Activated gamma-delta T cell treated with anti-CD3 and anti-CD28 coated beads, Interleukin-2, amount 50 U/mL, for 16 hours (primary cell): Measurements from ENCODE around the gene MISP.

Experiments
- DNase-seq: peaks from one replicate; pipeline ENCODE4 v3.0.0-alpha.2; 2020; ENCODE audit warnings: low read depth

MISP gene

GRCh38 chr19:772730-773436 is 22.0 kb downstream of the MISP start:
- no peak for DNase-seq

GRCh38 chr19:776549-776948 is 25.6 kb downstream of the MISP start:
- DNase-seq: no peak

- DNase-seq: no peak
Observed at GRCh38 chr19:778910-779653, 28.2 kb downstream of the MISP start.

DNA sequence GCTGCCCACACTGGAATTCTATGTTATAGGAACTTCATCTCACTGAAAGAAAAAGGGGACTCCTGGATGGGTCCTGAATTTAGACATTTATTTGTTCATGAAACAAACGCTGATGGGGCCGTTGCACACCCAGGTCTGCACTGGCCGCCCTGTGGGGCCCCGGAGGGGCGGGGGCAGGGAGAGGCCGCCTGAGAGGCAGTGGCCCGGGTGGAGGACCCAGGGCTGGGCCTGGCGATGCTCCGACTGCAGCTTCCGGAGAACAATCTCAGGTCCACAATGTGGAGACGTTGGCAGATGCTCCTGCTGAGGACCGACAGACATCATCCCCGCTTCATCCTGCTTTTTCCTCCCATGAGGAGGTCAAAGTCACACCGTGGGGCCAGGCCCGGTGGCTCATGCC is 30.0 kb downstream of the MISP start:
- DNase-seq: no peak

DNA sequence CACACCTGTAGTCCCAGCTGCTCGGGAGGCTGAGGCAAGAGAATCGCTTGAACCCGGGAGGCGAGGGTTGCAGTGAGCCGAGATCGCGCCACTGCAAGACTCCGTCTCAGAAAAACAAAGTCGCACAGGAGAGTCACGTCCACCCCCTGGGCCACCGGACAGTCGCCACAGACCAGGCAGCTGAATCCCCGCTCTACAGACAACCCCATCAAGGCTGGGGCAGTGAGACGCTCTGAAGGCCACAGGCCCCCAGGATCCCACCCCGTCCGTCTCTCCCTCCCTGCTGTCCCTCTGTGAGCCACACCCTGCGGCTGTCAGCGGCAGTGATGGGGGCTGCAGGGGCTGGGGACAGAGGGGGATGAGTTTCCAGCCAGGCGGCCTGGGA is 30.9 kb downstream of the MISP start:
- no peak for DNase-seq

DNA sequence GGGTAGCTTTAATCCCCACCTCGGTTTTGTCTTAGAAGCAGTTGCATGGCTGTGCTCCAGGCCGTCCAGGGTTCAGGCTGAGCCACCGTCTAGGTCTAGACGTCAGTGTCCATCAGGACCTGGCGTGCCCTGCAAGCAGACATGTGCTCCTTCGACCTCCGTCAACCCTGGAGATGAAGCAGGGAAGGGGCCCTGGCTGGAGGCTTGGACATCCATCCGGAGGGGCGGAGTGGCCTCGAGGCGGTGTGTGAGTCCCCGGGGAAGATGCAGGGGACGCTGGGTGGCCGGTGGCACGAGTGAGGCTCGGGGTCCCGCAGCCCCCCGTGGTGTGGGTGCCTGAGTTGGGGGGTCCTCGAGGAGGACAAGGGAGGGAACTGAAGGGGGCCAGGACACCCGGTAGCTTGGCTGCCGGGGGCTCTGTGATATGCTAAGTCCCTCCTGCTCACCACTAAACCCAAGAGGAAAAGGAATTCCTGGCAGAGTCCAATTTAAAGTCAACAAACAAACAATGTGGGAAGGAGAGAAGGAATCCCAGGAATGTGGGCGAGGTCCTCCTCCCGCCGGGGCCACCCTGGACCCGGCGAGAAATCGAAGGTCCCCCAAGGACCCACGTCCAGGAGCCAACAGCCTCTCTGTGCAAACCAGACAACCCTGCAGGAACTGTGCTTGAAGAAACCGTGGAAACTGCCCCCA is 31.4 kb downstream of the MISP start:
- no peak for DNase-seq

GRCh38 chr19:782878-783668 is 32.2 kb downstream of the MISP start:
- no peak for DNase-seq

DNA sequence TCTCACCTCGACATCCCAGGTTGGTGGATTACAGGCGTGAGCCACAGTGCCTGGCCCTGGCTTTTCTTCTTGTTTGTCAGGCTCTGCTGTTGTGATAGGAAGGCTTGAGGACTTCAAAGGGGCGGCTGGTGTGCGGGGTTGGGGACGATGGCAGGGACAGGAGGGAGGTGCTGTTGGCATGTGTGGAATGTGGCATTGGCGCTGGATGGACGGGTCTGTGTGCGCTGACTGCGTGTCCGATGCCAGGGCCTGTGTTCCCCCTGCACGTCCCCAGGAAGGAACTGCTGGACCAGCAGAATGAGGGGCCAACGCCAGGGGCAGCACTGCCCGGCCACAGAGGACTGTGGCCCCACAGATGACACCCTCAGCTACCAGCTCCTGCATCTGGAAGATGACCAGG is 33.6 kb downstream of the MISP start:
- no peak for DNase-seq

GRCh38 chr19:787536-787935 is 36.6 kb downstream of the MISP start:
- no peak for DNase-seq

GRCh38 chr19:788686-788982 is 37.7 kb downstream of the MISP start:
- DNase-seq: no peak

GRCh38 chr19:788983-789700 is 38.2 kb downstream of the MISP start:
- DNase-seq: no peak

- no peak for DNase-seq
Observed at GRCh38 chr19:789701-790060, 38.8 kb downstream of the MISP start.

- no peak for DNase-seq
Observed at GRCh38 chr19:791007-791566, 40.2 kb downstream of the MISP start.

DNA sequence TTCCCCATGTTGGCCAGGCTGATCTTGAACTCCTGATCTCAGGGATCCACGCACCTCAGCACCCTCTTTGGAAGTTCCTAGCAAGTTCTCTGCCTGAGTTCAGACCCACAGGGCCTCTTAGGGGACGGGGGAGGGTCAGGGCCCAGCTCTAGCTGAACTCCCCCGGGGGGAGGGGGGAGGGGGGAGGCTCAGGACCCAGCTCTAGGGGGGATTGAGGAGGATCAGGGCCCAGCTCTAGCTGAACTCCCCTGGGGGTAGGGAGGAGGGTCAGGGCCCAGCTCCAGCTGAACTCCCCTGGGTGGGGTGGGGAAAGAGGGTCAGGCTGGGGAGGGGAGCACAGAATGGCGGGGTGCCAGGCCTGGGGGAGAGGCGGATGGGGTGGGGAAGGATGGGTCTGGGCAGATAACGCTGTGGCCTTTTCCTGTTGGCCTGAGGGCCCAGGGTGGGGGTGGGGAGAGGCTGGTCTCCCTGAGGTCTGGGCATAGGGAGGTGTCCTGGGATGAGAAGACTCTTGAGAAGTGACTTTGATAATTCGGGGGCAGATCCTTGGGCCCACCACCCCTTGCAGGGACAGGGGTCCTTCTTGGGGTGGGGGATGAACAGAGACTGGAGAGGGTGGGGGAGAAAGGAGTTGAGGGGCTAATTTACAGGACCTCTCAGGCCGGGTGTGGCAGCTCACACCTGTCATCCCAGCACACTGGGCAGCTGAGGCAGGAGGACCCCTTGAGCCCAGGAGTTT is 40.8 kb downstream of the MISP start:
- no peak for DNase-seq

DNA sequence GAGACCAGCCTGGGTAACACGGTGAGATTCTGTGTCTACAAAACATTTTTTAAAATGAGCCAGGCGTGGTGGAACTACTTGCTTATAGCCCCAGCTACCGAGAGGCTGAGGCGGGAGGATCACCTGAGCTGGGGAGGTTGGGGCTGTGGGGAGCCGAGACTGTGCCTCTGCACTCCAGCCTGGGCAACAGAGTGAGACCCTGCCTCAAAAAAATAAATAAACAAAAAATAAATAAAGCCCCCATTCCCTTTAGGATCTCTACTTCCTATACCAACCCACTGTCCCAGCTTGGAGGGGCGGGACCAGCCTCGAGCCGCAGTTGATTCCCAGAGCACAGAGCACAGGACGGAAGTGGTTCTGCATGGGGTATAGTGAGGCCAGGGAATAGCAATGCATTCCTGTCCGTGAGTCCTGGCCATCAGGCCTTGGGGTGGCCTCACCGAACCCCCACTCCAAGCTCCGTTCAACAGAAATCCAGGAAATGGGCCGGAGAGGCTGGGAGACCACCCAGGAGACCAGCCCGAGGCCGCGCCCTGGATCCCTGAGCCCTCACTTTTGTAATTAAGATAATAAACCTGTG is 41.5 kb downstream of the MISP start:
- no peak for DNase-seq

DNA sequence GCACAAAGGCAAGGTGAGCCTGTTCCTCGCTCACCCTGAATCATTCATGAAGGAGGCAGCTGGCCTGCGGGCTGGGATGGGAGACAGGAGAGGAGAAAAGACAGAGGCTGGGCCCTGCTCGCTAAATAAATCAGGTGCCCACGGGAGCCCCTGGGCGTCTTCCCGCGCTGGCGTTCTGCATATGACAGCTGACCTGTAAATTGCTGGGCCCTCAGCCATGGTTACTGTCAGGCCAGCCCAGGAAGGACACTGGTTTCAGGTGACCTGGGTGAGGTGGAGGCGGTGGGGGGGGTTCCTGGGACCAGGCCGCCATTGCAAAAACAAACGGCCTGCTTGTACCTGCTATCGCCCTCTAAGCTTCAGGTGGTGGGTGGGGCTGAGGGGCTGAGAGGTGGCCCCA is 42.9 kb downstream of the MISP start:
- no peak for DNase-seq

- no peak for DNase-seq
Observed at GRCh38 chr19:795073-795611, 44.2 kb downstream of the MISP start.

- no peak for DNase-seq
Observed at GRCh38 chr19:795691-796581, 45.0 kb downstream of the MISP start.
